ENCODE measurements around the gene UBE2F. TPM values are rescaled to one million over a fixed set of nuclear protein-coding genes. Genes with fewer than 3 reads are reported as not detected.

Gene UBE2F
- total and polyA plus RNA-seq, 9 donors: 20.3 to 48.4 (median 23.8) TPM

DNA sequence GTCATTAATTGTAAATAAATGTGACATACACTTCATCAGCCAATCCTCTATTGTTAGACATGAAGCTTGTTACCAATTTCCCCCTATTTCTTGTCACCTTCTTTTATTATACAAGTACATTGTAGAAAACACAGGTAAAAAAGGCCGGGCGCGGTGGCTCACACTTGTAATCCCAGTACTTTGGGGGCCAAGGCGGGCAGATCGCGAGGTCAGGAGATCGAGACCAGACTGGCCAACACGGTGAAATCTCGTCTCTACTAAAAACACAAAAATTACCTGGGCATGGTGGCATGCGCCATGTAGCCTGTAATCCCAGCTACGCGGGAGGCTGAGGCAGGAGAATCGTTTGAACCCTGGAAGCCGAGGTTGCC, 42.7 kb upstream of the UBE2F start:
- TF ChIP-seq EP300 (IDR thresholded peaks at IDR 0.05) (no peak), POLR2A (IDR thresholded peaks at IDR 0.05) (no peak)
- TF ChIP-seq, protein P1, sequence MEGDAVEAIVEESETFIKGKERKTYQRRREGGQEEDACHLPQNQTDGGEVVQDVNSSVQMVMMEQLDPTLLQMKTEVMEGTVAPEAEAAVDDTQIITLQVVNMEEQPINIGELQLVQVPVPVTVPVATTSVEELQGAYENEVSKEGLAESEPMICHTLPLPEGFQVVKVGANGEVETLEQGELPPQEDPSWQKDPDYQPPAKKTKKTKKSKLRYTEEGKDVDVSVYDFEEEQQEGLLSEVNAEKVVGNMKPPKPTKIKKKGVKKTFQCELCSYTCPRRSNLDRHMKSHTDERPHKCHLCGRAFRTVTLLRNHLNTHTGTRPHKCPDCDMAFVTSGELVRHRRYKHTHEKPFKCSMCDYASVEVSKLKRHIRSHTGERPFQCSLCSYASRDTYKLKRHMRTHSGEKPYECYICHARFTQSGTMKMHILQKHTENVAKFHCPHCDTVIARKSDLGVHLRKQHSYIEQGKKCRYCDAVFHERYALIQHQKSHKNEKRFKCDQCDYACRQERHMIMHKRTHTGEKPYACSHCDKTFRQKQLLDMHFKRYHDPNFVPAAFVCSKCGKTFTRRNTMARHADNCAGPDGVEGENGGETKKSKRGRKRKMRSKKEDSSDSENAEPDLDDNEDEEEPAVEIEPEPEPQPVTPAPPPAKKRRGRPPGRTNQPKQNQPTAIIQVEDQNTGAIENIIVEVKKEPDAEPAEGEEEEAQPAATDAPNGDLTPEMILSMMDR (IDR thresholded peaks at IDR 0.05): no peak
- 90 to 97% (median 94%) methylated on average over 14 of the region's 14 CpGs for WGBS, 3 donors
- peaks cover 4% of the 10 kb centered on the region for H3K4me1 ChIP-seq (ENCODE audit: insufficient read depth)
- no peak overlapping the region for H3K4me3 ChIP-seq
- no peak for DNase-seq
- no peak overlapping the region for H3K27ac ChIP-seq
- H3K27me3 ChIP-seq: no peaks in the 10 kb centered on the region
- intact Hi-C loops (cut with DNase I): loop anchor here in 2 of 4 donors (5.0 to 10.0 kb wide), 3 partner anchors 59 to 341 kb away; no protein-coding TSS in a partner anchor
- no peaks in the 10 kb centered on the region for H3K9me3 ChIP-seq
- no peaks in the 10 kb centered on the region for H3K36me3 ChIP-seq

- DNase-seq: no peak
- WGBS, 3 donors: 51 to 71% (median 59%) methylated on average over 5 of the region's 5 CpGs
- H3K4me3 ChIP-seq: no peak overlapping the region
- intact Hi-C loops (cut with DNase I): loop anchor here in 2 of 4 donors (10.0 kb wide), 2 partner anchors 62 to 338 kb away; no protein-coding TSS in a partner anchor
- H3K27ac ChIP-seq: no peak overlapping the region
- TF ChIP-seq POLR2A (IDR thresholded peaks at IDR 0.05) (no peak), EP300 (IDR thresholded peaks at IDR 0.05) (no peak)
- TF ChIP-seq, protein P1 (IDR thresholded peaks at IDR 0.05): no peak
- peaks cover 6% of the 10 kb centered on the region for H3K4me1 ChIP-seq (ENCODE audit: insufficient read depth)
- no peaks in the 10 kb centered on the region for H3K36me3 ChIP-seq
- H3K27me3 ChIP-seq: no peaks in the 10 kb centered on the region
- H3K9me3 ChIP-seq: no peaks in the 10 kb centered on the region
Measured at GRCh38 chr2:237927135-237927534, 39.7 kb upstream of the UBE2F start.

DNA sequence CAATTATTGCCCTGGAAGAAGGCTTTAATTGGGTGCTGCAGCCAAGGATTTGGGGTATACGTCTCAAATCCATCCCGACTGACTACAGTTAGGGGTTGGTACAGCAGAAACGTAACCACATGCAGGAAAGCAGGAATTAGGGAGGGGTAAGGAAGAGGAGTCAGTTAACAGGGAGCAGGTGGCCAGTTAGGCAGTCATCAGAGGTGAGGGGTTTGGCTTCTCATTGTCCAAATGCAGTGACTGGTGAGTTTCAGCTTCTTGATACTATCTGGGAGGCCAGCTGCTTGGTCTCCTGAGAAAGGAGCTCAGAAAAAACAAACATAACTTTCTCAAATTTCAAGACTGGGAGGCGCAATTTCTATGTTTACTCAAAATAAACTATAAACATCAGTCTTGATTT, 38.8 kb upstream of the UBE2F start:
- Histone ChIP-seq H3K9me3 (no peaks in the 10 kb centered on the region), H3K4me1 (ENCODE audit: insufficient read depth) (peaks cover 6% of the 10 kb centered on the region), H3K4me3 (no peak overlapping the region), H3K27ac (no peak overlapping the region), H3K36me3 (no peaks in the 10 kb centered on the region), H3K27me3 (no peaks in the 10 kb centered on the region)
- TF ChIP-seq EP300 (IDR thresholded peaks at IDR 0.05): no peak
- no peak for TF ChIP-seq POLR2A (IDR thresholded peaks at IDR 0.05)
- TF ChIP-seq, protein P1 (IDR thresholded peaks at IDR 0.05): no peak
- no peak for DNase-seq
- WGBS, 3 donors: 66 to 81% (median 79%) methylated on average over 4 of the region's 4 CpGs
- intact Hi-C loops (cut with DNase I): loop anchor here in 2 of 4 donors (10.0 kb wide), 2 partner anchors 63 to 337 kb away; no protein-coding TSS in a partner anchor

GRCh38 chr2:237929979-237930378, 36.8 kb upstream of the UBE2F start:
- intact Hi-C loops (cut with DNase I): loop anchor here in 2 of 4 donors (10.0 kb wide), 2 partner anchors 65 to 335 kb away; no protein-coding TSS in a partner anchor

More at GRCh38 chr2:237929979-237930378, 36.8 kb upstream of the UBE2F start:
- TF ChIP-seq, protein P1 (IDR thresholded peaks at IDR 0.05): no peak
- Histone ChIP-seq H3K4me1 (ENCODE audit: insufficient read depth) (peaks cover 2% of the 10 kb centered on the region), H3K9me3 (no peaks in the 10 kb centered on the region), H3K27ac (no peak overlapping the region), H3K4me3 (no peak overlapping the region), H3K27me3 (no peaks in the 10 kb centered on the region), H3K36me3 (no peaks in the 10 kb centered on the region)
- WGBS, 3 donors: 88 to 95% (median 93%) methylated on average over 9 of the region's 9 CpGs
- no peak for DNase-seq

All from ovary (tissue), 9 donors.